Peyer's patch (tissue), 4 donors: Measurements from ENCODE around the gene SLC9A7. TPM values are rescaled to one million over a fixed set of nuclear protein-coding genes. Genes with fewer than 3 reads are reported as not detected.

Experiments
- DNase-seq, 3 donors: peaks; one replicate each; pipeline ENCODE4 v3.0.0-alpha.2; 2017 to 2019
- H3K27ac ChIP-seq, 4 donors: fragments of 200-600 bp; sonication (generic); one replicate each; pipeline ENCODE4 v1.5.1; 2016 to 2019
- H3K27me3 ChIP-seq, 2 donors: fragments of 200-600 bp; sonication (generic); one replicate each; pipeline ENCODE4 v1.5.1; 2019
- H3K36me3 ChIP-seq, 3 donors: fragments of 200-600 bp; sonication (generic); one replicate each; pipeline ENCODE4 v1.5.1; 2016 to 2019
- H3K4me1 ChIP-seq, 4 donors: fragments of 200-600 bp; sonication (generic); one replicate each; pipeline ENCODE4 v1.5.1; 2016 to 2019
- H3K4me3 ChIP-seq, 4 donors: fragments of 200-600 bp; sonication (generic); 1 replicate in 3 of 4; 2 replicates in 1 of 4; pipeline ENCODE4 v1.5.1; 2016 to 2019; ENCODE audit warnings: mild to moderate bottlenecking in 1 of 4
- H3K9me3 ChIP-seq, 4 donors: fragments of 200-600 bp; sonication (generic); one replicate each; pipeline ENCODE4 v1.5.1; 2016 to 2019; ENCODE audit warnings: mild to moderate bottlenecking in 1 of 4
- POLR2A ChIP-seq, 2 donors: fragments of 450-650 bp; IDR thresholded peaks; one replicate each; pipeline ENCODE4 v1.5.1; 2017; ENCODE audit warnings: antibody characterized with exemption in 2 of 2, mild to moderate bottlenecking in 2 of 2, moderate library complexity in 2 of 2
- total RNA-seq, 4 donors: library from RNA; depleted of rRNA; stranded (reverse); fragments of >200 nt; gene quantifications; one replicate each; pipeline ENCODE4 v1.1.0, GENCODE V29; 2016
- TF ChIP-seq, protein P1 (sequence below), 6 experiments: fragments of 450-650 bp in 4 of 6; fragments of 200-600 bp in 2 of 6; sonication (generic) in 1 of 6; IDR thresholded peaks; one replicate each; pipeline ENCODE4 v1.5.1; 2017 to 2019; ENCODE audit warnings: antibody characterized with exemption in 6 of 6, mild to moderate bottlenecking in 3 of 6, moderate library complexity in 1 of 6

The SLC9A7 gene
- total RNA-seq, 4 donors from 2014 or later, result 0.35 to 9.1 (median 2.2) TPM

DNA sequence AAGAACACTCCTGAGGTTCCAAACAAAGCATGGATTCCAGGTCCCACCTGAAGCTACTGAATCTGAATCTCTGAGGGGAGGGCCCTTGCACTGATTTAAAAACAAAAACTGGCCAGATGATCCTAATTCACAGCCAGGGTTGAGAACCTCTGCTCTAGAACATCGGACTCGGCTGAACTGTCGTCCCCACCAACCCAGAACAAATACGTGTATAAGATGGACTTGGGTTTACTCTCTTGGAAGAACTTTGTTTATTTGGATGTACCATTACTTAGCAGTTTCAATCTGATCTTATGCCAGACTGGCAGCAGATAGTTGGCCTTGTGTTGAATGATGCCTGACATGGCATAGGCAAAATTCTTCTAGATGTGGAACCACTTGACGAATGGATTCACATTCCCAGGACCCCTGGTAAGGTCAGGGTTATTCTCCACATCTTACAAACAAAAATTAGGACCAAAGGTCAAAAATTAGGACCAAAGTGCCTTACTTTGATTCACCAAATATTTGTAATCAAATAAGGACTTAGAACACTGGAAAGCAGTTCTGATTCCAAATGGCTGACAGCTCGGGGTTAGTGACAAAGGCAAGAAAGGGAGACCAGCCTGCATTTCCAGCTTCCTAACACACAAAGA, 156.3 kb downstream of the SLC9A7 start:
- H3K4me1 ChIP-seq, result no peaks in the 10 kb centered on the region
- H3K27ac ChIP-seq, result no peak overlapping the region
- H3K9me3 ChIP-seq, result no peaks in the 10 kb centered on the region
- no peak for TF ChIP-seq POLR2A (IDR thresholded peaks at IDR 0.05)
- TF ChIP-seq, protein P1, sequence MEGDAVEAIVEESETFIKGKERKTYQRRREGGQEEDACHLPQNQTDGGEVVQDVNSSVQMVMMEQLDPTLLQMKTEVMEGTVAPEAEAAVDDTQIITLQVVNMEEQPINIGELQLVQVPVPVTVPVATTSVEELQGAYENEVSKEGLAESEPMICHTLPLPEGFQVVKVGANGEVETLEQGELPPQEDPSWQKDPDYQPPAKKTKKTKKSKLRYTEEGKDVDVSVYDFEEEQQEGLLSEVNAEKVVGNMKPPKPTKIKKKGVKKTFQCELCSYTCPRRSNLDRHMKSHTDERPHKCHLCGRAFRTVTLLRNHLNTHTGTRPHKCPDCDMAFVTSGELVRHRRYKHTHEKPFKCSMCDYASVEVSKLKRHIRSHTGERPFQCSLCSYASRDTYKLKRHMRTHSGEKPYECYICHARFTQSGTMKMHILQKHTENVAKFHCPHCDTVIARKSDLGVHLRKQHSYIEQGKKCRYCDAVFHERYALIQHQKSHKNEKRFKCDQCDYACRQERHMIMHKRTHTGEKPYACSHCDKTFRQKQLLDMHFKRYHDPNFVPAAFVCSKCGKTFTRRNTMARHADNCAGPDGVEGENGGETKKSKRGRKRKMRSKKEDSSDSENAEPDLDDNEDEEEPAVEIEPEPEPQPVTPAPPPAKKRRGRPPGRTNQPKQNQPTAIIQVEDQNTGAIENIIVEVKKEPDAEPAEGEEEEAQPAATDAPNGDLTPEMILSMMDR (IDR thresholded peaks at IDR 0.05), result no peak
- no peaks in the 10 kb centered on the region for H3K27me3 ChIP-seq
- no peak for DNase-seq
- H3K4me3 ChIP-seq, result no peak overlapping the region
- no peaks in the 10 kb centered on the region for H3K36me3 ChIP-seq

DNA sequence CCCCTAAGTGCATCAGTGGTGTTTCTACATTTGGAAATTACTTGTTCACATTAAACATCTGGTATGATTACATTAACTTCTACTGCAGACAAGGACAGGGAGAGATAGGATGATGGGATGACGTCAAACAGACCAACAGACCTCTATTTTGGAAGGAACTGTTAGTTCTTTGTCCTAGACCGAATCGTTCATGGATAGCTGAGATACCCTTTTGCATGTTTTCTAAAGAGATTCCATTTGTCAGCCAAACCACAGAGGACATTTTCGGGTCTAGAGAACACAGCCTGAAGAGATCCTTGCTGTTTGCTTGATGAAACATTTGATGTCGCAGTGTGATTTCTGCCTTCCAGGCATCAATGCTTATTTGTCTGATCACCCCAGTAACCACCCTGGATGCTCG, 157.6 kb downstream of the SLC9A7 start:
- TF ChIP-seq POLR2A (IDR thresholded peaks at IDR 0.05), result no peak
- TF ChIP-seq, protein P1 (IDR thresholded peaks at IDR 0.05), result no peak
- Histone ChIP-seq H3K9me3 (no peaks in the 10 kb centered on the region), H3K4me3 (no peak overlapping the region), H3K4me1 (no peaks in the 10 kb centered on the region), H3K36me3 (no peaks in the 10 kb centered on the region), H3K27ac (peak overlapping the region in 1 of 4 donors; percentile 11), H3K27me3 (no peaks in the 10 kb centered on the region)
- DNase-seq, result no peak

DNA sequence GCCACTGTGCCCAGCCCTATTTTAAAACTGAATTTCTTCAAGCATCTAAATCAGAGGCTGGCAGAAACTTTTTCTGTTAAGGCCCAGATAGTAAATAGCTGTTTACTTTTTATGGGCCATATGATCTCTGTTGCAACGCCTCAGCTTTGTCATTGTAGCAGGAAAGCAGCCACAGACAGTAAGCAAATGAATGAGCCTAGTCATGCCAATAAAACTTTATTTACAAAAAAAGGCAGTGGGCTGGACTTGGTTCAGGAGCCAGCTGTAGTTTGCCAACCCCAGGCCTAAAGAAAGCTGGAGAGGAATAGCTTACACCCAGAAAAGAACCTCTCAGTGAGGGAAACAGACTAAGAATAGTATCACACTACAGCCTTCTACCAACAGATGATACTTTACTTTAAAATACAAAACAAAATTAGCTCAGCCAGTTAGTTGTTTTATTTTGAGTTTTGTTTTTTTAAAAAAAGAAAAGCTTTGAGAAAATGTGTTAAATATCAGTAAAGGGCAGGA, 159.8 kb downstream of the SLC9A7 start:
- H3K27ac ChIP-seq, result no peak overlapping the region
- H3K27me3 ChIP-seq, result no peaks in the 10 kb centered on the region
- H3K36me3 ChIP-seq, result no peaks in the 10 kb centered on the region
- DNase-seq, result no peak
- TF ChIP-seq, protein P1 (IDR thresholded peaks at IDR 0.05), result no peak
- TF ChIP-seq POLR2A (IDR thresholded peaks at IDR 0.05), result no peak
- no peaks in the 10 kb centered on the region for H3K4me1 ChIP-seq
- H3K4me3 ChIP-seq, result no peak overlapping the region
- no peaks in the 10 kb centered on the region for H3K9me3 ChIP-seq

DNA sequence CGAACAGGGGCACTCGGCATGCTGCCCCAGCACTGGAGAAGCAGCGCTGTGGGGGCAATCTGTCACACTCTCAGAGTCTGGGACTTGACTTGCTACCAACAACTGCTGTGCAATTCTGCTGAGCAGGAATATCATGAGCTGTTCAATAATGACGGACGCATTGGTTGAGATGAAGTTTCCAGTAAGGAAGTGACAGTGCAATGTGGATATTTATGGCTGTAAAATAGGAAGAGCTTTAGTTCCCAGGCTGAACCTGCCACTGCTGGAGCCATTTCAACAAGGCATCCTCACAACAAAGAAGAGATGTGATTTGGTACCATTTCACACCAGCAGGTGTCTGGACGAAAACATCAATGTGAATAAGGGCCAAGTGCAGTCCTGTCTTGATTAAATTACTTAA, 161.1 kb downstream of the SLC9A7 start:
- DNase-seq, result no peak
- Histone ChIP-seq H3K4me3 (no peak overlapping the region), H3K36me3 (no peaks in the 10 kb centered on the region), H3K27me3 (no peaks in the 10 kb centered on the region), H3K27ac (no peak overlapping the region), H3K4me1 (no peaks in the 10 kb centered on the region), H3K9me3 (no peaks in the 10 kb centered on the region)
- TF ChIP-seq, protein P1 (IDR thresholded peaks at IDR 0.05), result no peak
- no peak for TF ChIP-seq POLR2A (IDR thresholded peaks at IDR 0.05)

DNA sequence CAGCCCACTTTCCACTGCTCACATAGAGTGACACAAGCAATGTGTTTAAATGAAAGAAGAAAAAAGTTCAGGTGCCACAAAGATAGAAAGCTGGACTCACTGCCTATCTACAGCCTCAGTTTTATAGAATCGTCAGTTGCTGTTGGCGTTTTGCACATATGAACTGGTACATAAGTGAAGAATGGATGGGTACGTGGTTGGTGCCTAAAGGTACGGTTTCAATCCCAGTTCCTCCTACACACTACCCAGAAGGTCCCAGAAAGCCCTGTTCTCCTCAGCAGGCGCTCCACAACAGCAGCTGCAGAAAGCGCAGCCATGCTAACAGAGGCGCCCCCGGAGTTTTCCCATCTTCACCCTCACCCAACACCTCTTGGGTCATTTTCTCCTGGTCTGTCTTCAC, 161.7 kb downstream of the SLC9A7 start:
- H3K27ac ChIP-seq, result no peak overlapping the region
- no peaks in the 10 kb centered on the region for H3K9me3 ChIP-seq
- no peaks in the 10 kb centered on the region for H3K27me3 ChIP-seq
- no peaks in the 10 kb centered on the region for H3K4me1 ChIP-seq
- no peak for TF ChIP-seq POLR2A (IDR thresholded peaks at IDR 0.05)
- TF ChIP-seq, protein P1 (IDR thresholded peaks at IDR 0.05), result no peak
- no peaks in the 10 kb centered on the region for H3K36me3 ChIP-seq
- no peak for DNase-seq
- H3K4me3 ChIP-seq, result no peak overlapping the region
